ENCODE data around the gene RIN3. TPM values are rescaled to one million over a fixed set of nuclear protein-coding genes. Genes with fewer than 3 reads are reported as not detected.

RIN3 gene
- total and polyA plus RNA-seq, 12 donors, result 3.9 to 63.2 (median 30.3) TPM

- intact Hi-C loops (cut with DNase I), result loop anchor here (10.0 kb wide), 2 partner anchors 99 to 551 kb away; no protein-coding TSS in a partner anchor
- H3K27ac ChIP-seq, result no peak overlapping the region
Observed at GRCh38 chr14:92685784-92686355, 172.3 kb downstream of the RIN3 start.

GRCh38 chr14:92686411-92686899 lies 172.9 kb downstream of the RIN3 start:
- Histone ChIP-seq H3K27me3 (no peaks in the 10 kb centered on the region), H3K4me1 (replicated peaks in 1 of 2) (peaks cover 5 to 9% of the 10 kb centered on the region in 2 donors), H3K27ac (no peak overlapping the region), H3K36me3 (replicated peaks in 1 of 2) (peaks cover 0 to 19% of the 10 kb centered on the region in 2 donors), H3K4me3 (no peak overlapping the region), H3K9me3 (replicated peaks in 1 of 3) (no peaks in the 10 kb centered on the region)
- DNase-seq, result no peak
- TF ChIP-seq CTCF (IDR thresholded peaks at IDR 0.05) (no peak), POLR2A (IDR thresholded peaks at IDR 0.05) (no peak)
- intact Hi-C loops (cut with DNase I), result loop anchor here (10.0 kb wide), 2 partner anchors 98 to 552 kb away; no protein-coding TSS in a partner anchor
- 80 to 94% (median 87%) methylated on average over 6 to 9 of the region's 9 CpGs for WGBS, 4 donors

More at GRCh38 chr14:92685784-92686355, 172.3 kb downstream of the RIN3 start:
- Histone ChIP-seq H3K4me3 (no peak overlapping the region), H3K27me3 (no peaks in the 10 kb centered on the region), H3K9me3 (replicated peaks in 1 of 3) (no peaks in the 10 kb centered on the region), H3K4me1 (replicated peaks in 1 of 2) (peaks cover 5 to 9% of the 10 kb centered on the region in 2 donors), H3K36me3 (replicated peaks in 1 of 2) (peaks cover 0 to 19% of the 10 kb centered on the region in 2 donors)
- no peak for DNase-seq
- TF ChIP-seq POLR2A (IDR thresholded peaks at IDR 0.05) (no peak), CTCF (IDR thresholded peaks at IDR 0.05) (no peak)
- WGBS, 4 donors, result 94 to 99% (median 95%) methylated on average over 3 to 4 of the region's 4 CpGs

GRCh38 chr14:92686900-92687427 lies 173.4 kb downstream of the RIN3 start:
- TF ChIP-seq POLR2A (IDR thresholded peaks at IDR 0.05), result peak in 1 of 2 donors; percentile 5
- TF ChIP-seq CTCF (IDR thresholded peaks at IDR 0.05), result peak; percentile 79 to 100 (median 98)
- Histone ChIP-seq H3K36me3 (replicated peaks in 1 of 2) (peaks cover 0 to 19% of the 10 kb centered on the region in 2 donors), H3K9me3 (replicated peaks in 1 of 3) (no peaks in the 10 kb centered on the region), H3K4me1 (replicated peaks in 1 of 2) (peaks cover 6 to 9% of the 10 kb centered on the region in 2 donors), H3K4me3 (peak overlapping the region in 1 of 4 donors; percentile 50), H3K27ac (no peak overlapping the region), H3K27me3 (no peaks in the 10 kb centered on the region)
- peak; percentile 64 to 90 (median 83) for DNase-seq
- intact Hi-C loops (cut with DNase I), result loop anchor here (10.0 kb wide), 2 partner anchors 98 to 552 kb away; no protein-coding TSS in a partner anchor
- 14 to 50% (median 20%) methylated on average over 4 to 45 of the region's 45 CpGs for WGBS, 4 donors

- TF ChIP-seq CTCF (IDR thresholded peaks at IDR 0.05), result no peak
- TF ChIP-seq POLR2A (IDR thresholded peaks at IDR 0.05), result peak in 1 of 2 donors; percentile 45
- intact Hi-C loops (cut with DNase I), result loop anchor here (10.0 kb wide), 2 partner anchors 97 to 553 kb away; no protein-coding TSS in a partner anchor
- Histone ChIP-seq H3K4me1 (replicated peaks in 1 of 2) (peaks cover 13 to 17% of the 10 kb centered on the region in 2 donors), H3K4me3 (peak overlapping the region in 1 of 4 donors; percentile 50), H3K36me3 (replicated peaks in 1 of 2) (peaks cover 0 to 14% of the 10 kb centered on the region in 2 donors), H3K9me3 (replicated peaks in 1 of 3) (no peaks in the 10 kb centered on the region), H3K27ac (peak overlapping the region in 2 of 5 donors; percentile 44 to 54), H3K27me3 (no peaks in the 10 kb centered on the region)
- 30 to 88% (median 49%) methylated on average over 5 to 80 of the region's 80 CpGs for WGBS, 4 donors
- DNase-seq, result peak in 6 of 7 donors; percentile 42 to 76 (median 54)
Observed at GRCh38 chr14:92687681-92688433, 174.3 kb downstream of the RIN3 start.

Data from adrenal gland (tissue), 12 donors.